Measurements from ENCODE around the gene CEP83. TPM values are rescaled to one million over a fixed set of nuclear protein-coding genes. Genes with fewer than 3 reads are reported as not detected.

The CEP83 gene
- total and polyA plus RNA-seq, 10 donors = 6.8 to 29.0 (median 14.0) TPM

DNA sequence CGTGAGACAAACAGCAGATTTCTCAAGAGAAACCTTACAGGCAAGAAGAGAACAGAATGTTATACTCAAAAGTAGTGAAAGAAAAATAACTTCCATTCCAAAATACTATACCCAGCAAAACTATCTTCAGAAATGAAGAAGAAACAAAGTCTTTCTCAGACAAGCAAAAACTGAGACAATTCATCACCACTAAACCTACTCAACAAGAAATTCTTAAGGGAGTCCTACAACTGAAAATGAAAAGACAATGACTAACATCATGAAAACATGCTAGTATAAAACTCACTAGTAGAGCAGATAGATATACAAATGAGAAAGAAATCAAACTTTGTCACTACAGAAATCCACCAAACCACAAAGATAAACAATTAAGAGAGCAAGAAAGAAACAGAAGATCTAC lies 106.5 kb downstream of the CEP83 start:
- Histone ChIP-seq H3K27me3 (replicated peaks in 1 of 7) (no peaks in the 10 kb centered on the region), H3K36me3 (peaks cover 0 to 57% (median 13%) of the 10 kb centered on the region in 6 donors), H3K27ac (no peak overlapping the region), H3K4me3 (no peak overlapping the region), H3K4me1 (no peaks in the 10 kb centered on the region), H3K9me3 (peaks cover 24 to 95% (median 77%) of the 10 kb centered on the region in 8 donors)
- WGBS, 5 donors = 88 to 100% (median 97%) methylated on average over 1 of the region's 1 CpG
- intact Hi-C loops (cut with DNase I; ENCODE audit: low total_unique reads) = no loop called here
- TF ChIP-seq POLR2AphosphoS5 (IDR thresholded peaks at IDR 0.05) (no peak), POLR2A (IDR thresholded peaks at IDR 0.05) (no peak)
- TF ChIP-seq, protein P1, sequence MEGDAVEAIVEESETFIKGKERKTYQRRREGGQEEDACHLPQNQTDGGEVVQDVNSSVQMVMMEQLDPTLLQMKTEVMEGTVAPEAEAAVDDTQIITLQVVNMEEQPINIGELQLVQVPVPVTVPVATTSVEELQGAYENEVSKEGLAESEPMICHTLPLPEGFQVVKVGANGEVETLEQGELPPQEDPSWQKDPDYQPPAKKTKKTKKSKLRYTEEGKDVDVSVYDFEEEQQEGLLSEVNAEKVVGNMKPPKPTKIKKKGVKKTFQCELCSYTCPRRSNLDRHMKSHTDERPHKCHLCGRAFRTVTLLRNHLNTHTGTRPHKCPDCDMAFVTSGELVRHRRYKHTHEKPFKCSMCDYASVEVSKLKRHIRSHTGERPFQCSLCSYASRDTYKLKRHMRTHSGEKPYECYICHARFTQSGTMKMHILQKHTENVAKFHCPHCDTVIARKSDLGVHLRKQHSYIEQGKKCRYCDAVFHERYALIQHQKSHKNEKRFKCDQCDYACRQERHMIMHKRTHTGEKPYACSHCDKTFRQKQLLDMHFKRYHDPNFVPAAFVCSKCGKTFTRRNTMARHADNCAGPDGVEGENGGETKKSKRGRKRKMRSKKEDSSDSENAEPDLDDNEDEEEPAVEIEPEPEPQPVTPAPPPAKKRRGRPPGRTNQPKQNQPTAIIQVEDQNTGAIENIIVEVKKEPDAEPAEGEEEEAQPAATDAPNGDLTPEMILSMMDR (IDR thresholded peaks at IDR 0.05 in 8 of 11, conservative IDR thresholded peaks at IDR 0.05 in 3 of 11) = no peak
- no peak for DNase-seq

- intact Hi-C loops (cut with DNase I; ENCODE audit: low total_unique reads) = no loop called here
- WGBS, 5 donors = 95 to 98% (median 97%) methylated on average over 6 of the region's 6 CpGs
- DNase-seq = no peak
Observed at GRCh38 chr12:94340573-94340972, 119.1 kb downstream of the CEP83 start.

GRCh38 chr12:94338006-94338794 lies 121.5 kb downstream of the CEP83 start:
- Histone ChIP-seq H3K4me3 (no peak overlapping the region), H3K4me1 (no peaks in the 10 kb centered on the region), H3K27me3 (replicated peaks in 1 of 7) (no peaks in the 10 kb centered on the region), H3K27ac (no peak overlapping the region), H3K36me3 (no peaks in the 10 kb centered on the region), H3K9me3 (no peaks in the 10 kb centered on the region)
- TF ChIP-seq POLR2A (IDR thresholded peaks at IDR 0.05) (no peak), POLR2AphosphoS5 (IDR thresholded peaks at IDR 0.05) (no peak)
- TF ChIP-seq, protein P1 (IDR thresholded peaks at IDR 0.05 in 8 of 11, conservative IDR thresholded peaks at IDR 0.05 in 3 of 11) = no peak
- intact Hi-C loops (cut with DNase I; ENCODE audit: low total_unique reads) = no loop called here
- 91 to 95% (median 94%) methylated on average over 4 of the region's 4 CpGs for WGBS, 5 donors
- no peak for DNase-seq

More at GRCh38 chr12:94340573-94340972, 119.1 kb downstream of the CEP83 start:
- peaks cover 0 to 9% (median 0%) of the 10 kb centered on the region in 6 donors for H3K36me3 ChIP-seq
- H3K4me1 ChIP-seq = no peaks in the 10 kb centered on the region
- no peak overlapping the region for H3K27ac ChIP-seq
- TF ChIP-seq POLR2AphosphoS5 (IDR thresholded peaks at IDR 0.05) (no peak), POLR2A (IDR thresholded peaks at IDR 0.05) (no peak)
- TF ChIP-seq, protein P1 (IDR thresholded peaks at IDR 0.05 in 8 of 11, conservative IDR thresholded peaks at IDR 0.05 in 3 of 11) = no peak
- no peak overlapping the region for H3K4me3 ChIP-seq
- H3K9me3 ChIP-seq = peaks cover 0 to 10% (median 0%) of the 10 kb centered on the region in 8 donors
- no peaks in the 10 kb centered on the region for H3K27me3 ChIP-seq (replicated peaks in 1 of 7)

GRCh38 chr12:94336211-94336925 lies 123.3 kb downstream of the CEP83 start:
- TF ChIP-seq POLR2A (IDR thresholded peaks at IDR 0.05) = no peak
- DNase-seq = no peak
- intact Hi-C loops (cut with DNase I; ENCODE audit: low total_unique reads) = no loop called here
- Histone ChIP-seq H3K27me3 (replicated peaks in 1 of 7) (no peaks in the 10 kb centered on the region), H3K4me3 (no peak overlapping the region), H3K36me3 (peaks cover 0 to 6% (median 0%) of the 10 kb centered on the region in 6 donors), H3K27ac (no peak overlapping the region), H3K4me1 (no peaks in the 10 kb centered on the region), H3K9me3 (no peaks in the 10 kb centered on the region)
- 70 to 81% (median 74%) methylated on average over 5 of the region's 5 CpGs for WGBS, 5 donors

Data from spleen (tissue), 11 donors.